22Rv1 (cell line): Measurements from ENCODE around the gene SYNE1.
"Not testable (repeated sequence)": the region's sequence is repeated elsewhere in the genome, so short reads cannot be mapped to it uniquely, and the experiment has no call there.

ENCODE experiments used
- H3K27ac ChIP-seq: fragments of 450-650 bp; 2 replicates; pipeline ENCODE4 v1.5.1; 2017
- ZFX ChIP-seq: fragments of 450-650 bp; IDR thresholded peaks from 2 replicates; pipeline ENCODE4 v1.6.1; 2017; ENCODE audit warnings: antibody characterized with exemption, borderline replicate concordance
- TF ChIP-seq, protein P1 (sequence below): fragments of 450-650 bp; IDR thresholded peaks from 2 replicates; pipeline ENCODE4 v1.5.1; 2017; ENCODE audit warnings: mild to moderate bottlenecking

The SYNE1 gene

DNA sequence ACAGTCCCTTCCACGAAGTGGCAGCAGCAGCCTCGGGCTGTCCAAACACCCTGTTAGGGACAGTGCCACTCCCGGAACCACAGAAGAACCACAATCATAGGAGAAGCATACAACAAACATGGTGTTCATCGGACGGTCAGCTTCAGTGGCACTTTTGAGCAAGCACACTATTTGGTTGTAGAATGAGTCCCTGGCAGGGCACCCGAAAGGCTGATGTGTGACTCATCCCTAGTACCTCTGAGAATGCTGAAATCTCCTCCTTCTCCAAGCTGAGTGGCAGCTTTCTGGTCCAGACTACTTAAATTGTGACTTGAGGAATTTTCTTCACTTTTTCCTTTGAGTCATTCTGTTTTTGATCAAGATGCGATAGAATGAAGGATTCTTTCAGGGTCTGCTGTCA lies 547.2 kb downstream of the SYNE1 start:
- no peak for TF ChIP-seq ZFX
- TF ChIP-seq, protein P1, sequence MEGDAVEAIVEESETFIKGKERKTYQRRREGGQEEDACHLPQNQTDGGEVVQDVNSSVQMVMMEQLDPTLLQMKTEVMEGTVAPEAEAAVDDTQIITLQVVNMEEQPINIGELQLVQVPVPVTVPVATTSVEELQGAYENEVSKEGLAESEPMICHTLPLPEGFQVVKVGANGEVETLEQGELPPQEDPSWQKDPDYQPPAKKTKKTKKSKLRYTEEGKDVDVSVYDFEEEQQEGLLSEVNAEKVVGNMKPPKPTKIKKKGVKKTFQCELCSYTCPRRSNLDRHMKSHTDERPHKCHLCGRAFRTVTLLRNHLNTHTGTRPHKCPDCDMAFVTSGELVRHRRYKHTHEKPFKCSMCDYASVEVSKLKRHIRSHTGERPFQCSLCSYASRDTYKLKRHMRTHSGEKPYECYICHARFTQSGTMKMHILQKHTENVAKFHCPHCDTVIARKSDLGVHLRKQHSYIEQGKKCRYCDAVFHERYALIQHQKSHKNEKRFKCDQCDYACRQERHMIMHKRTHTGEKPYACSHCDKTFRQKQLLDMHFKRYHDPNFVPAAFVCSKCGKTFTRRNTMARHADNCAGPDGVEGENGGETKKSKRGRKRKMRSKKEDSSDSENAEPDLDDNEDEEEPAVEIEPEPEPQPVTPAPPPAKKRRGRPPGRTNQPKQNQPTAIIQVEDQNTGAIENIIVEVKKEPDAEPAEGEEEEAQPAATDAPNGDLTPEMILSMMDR = no peak
- H3K27ac ChIP-seq = no peak overlapping the region

DNA sequence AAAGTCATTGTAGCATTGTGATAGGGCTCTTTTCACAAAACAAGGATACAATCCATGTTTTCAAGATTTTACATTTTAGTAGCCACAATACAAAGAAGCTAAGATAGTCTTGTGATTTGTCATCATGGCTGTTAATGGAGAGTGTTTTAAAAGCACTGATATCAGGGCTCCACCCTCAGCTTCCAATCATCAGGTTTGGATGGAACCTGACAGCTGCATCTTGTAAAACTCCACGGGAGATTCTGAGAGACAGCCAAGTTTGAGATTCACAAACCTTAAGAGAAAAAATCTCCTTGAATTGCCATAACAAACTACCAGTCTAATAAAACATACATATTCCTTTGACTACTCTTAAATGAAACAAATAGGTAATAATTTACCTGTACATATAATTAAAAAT lies 549.5 kb downstream of the SYNE1 start:
- TF ChIP-seq, protein P1 = no peak
- no peak for TF ChIP-seq ZFX
- no peak overlapping the region for H3K27ac ChIP-seq

DNA sequence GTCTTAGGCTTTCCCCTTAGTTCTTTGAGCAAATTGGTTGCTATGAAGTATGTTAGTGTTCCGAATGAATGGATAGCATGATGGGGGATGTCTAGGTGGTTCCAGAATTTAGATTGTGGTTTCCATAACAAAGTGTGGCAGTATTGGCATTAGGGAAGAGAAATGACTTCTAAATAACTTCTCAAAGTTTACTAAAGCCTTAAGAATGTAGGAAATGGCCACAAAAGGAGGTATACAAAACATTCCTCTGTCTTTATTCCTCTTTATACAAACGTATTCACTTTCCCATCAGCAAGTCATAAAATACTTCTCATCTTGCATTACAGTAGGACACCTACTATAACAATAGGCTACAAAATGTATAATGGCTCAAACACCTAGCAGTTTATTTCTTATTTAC lies 550.1 kb downstream of the SYNE1 start:
- H3K27ac ChIP-seq = no peak overlapping the region

DNA sequence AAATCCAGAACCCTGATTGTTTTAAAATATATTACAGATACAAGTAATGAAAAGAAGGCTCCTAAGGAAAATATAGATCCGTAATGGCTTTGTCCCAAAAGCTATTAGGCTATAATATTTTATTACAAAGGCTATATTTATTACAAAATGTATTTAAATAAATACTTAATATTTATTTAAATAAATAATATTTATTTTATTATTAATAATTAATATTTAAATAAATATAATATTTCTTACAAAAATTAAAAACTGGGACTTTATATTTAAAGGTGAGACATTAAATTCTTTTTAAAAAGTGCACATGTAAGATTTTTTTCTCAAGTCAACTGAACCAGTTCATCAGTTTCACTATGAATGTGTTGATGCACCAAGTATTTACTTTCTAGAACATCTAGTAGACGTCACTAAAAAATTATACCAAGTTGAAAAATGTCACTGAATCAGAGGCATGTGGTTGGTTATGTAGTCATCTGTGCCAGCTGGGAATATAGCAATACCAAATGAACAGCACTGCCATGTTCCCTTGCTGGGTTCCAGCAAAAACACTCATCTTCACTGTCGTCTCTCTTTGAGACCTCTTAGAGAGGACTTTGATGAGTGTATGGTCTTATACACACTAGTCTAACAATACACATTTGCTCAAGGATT lies 550.8 kb downstream of the SYNE1 start:
- no peak overlapping the region for H3K27ac ChIP-seq
- TF ChIP-seq, protein P1 = no peak
- no peak for TF ChIP-seq ZFX

More for the DNA sequence above, 550.1 kb downstream of the SYNE1 start:
- TF ChIP-seq, protein P1 = no peak
- no peak for TF ChIP-seq ZFX

DNA sequence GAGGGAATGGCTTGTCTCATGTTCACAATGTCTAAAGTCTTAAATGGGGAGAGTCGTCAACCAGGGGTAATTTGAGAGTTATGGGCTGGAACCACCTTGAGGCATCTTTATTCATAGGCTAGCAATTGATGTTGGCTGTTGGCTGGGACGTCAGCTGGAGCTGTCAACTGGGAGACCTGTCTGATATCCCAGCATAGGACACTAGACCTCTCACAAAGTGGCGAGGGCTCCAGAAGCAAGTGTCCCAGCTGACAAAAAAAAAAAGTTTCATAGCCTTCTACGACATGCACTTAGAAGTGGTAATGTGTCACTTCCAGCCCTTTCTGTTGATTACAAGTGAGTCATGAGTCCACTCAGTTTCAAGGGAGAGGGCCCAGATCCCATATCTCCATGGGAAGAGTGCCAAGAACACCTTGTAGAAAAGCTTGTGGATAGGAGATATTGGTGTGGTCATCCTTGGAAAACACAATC lies 551.7 kb downstream of the SYNE1 start:
- no peak overlapping the region for H3K27ac ChIP-seq
- TF ChIP-seq, protein P1 = no peak
- TF ChIP-seq ZFX = no peak

DNA sequence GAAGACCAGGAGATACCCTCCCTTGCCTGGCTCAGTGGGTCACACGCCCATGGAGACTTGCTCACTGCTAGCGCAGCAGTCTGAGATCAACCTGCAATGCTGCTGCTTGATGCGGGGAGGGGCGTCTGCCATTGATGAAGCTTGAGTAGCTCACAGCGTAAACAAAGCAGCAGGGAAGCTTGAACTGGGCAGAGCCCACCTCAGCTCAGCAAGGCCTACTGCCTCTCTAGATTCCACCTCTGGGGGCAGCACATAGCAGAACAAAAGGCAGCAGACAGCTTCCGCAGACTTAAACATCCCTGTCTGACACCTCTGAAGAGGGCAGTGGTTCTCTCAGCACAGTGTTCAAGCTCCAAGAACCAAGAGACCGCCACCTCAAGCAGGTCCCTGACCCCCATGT lies 558.4 kb downstream of the SYNE1 start:
- TF ChIP-seq ZFX = no peak
- TF ChIP-seq, protein P1 = no peak
- no peak overlapping the region for H3K27ac ChIP-seq

DNA sequence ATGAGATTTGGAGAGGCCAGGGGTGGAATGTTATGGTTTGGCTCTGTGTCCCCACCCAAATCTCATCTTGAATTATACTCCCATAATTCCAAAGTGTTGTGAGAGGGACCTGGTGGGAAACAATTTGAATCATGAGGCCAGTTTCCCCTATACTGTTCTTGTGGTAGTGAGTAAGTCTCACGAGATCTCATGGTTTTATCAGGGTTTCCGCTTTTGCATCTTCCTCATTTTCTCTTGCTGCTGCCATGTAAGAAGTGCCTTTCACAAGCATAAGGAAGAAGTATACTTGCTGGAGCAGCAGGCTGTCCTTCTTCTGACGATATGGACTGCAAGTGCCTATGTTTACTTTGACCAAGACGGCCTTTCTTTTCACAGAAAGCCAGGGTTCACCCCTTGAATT lies 559.2 kb downstream of the SYNE1 start:
- H3K27ac ChIP-seq = no peak overlapping the region
- TF ChIP-seq ZFX = no peak
- TF ChIP-seq, protein P1 = no peak

DNA sequence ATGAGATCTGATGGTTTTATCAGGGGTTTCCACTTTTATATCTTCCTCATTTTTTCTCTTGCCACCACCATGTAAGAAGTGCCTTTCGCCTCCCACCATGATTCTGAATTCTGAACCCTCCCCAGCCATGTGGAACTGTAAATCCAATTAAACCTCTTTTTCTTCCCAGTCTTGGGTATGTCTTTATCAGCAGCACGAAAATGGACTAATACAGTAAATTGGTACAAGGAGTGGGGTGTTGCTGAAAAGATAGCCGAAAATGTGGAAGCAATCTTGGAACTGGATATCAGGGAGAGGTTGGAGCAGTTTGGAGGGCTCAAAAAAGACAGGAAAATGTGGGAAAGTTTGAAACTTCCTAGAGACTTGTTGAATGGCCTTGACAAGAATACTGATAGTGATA lies 560.9 kb downstream of the SYNE1 start:
- H3K27ac ChIP-seq = not testable (repeated sequence)
